Ovary (tissue), 9 donors: ENCODE results near the gene MELK. TPM values are rescaled to one million over a fixed set of nuclear protein-coding genes. Genes with fewer than 3 reads are reported as not detected.

Source experiments
- DNase-seq, 5 donors: peaks; one replicate each; pipeline ENCODE4 v3.0.0-alpha.2; 2019 to 2020
- H3K27ac ChIP-seq, 2 donors: fragments of 200-600 bp; one replicate each; pipeline versions ENCODE4 v1.5.1 to v1.8.0; 2019 to 2022
- H3K27me3 ChIP-seq: fragments of 200-600 bp; one replicate; pipeline ENCODE4 v1.8.0; 2022
- H3K36me3 ChIP-seq: fragments of 200-600 bp; sonication (generic); one replicate; pipeline ENCODE4 v1.5.1; 2019
- H3K4me1 ChIP-seq: one replicate; pipeline ENCODE4 v1.8.1; 2013; ENCODE audit warnings: mild to moderate bottlenecking, moderate library complexity; ENCODE audit not compliant: insufficient read depth
- H3K4me3 ChIP-seq: fragments of 200-600 bp; sonication (generic); one replicate; pipeline ENCODE4 v1.5.1; 2017
- H3K9me3 ChIP-seq, 2 donors: fragments of 200-600 bp in 1 of 2; sonication (generic) in 1 of 2; one replicate each; pipeline versions ENCODE4 v1.5.1 to v1.8.1; 2013 to 2019; ENCODE audit warnings: mild to moderate bottlenecking in 1 of 2, moderate library complexity in 1 of 2
- EP300 ChIP-seq: sonication (generic); formaldehyde crosslinking; IDR thresholded peaks from one replicate; pipeline ENCODE4 v1.6.1; 2017; ENCODE audit warnings: antibody characterized with exemption
- POLR2A ChIP-seq: fragments of 450-650 bp; IDR thresholded peaks from one replicate; pipeline ENCODE4 v1.6.1; 2017; ENCODE audit warnings: antibody characterized with exemption, mild to moderate bottlenecking, moderate library complexity
- WGBS, 3 donors: extraction: QIAGEN DNeasy Blood & Tissue Kit in 1 of 3; methylation state at CpG; one replicate each; pipeline versions ENCODE4 v1.1.5 to v1.1.7; 2013 to 2017; 5-methylcytosine and 5-hydroxymethylcytosine counted together
- intact Hi-C, 4 donors: fragments of 100-400 bp; cut with DNase I; formaldehyde crosslinking; loops; one replicate each; pipeline versions ENCODE4 v1.11.0 to v1.15.1; 2022 to 2023
- polyA plus RNA-seq, 2 donors: library from polyadenylated mRNA; stranded (reverse); fragments of 200-250 nt in 1 of 2; fragments of 350-450 nt in 1 of 2; fragmentation: Illumina TruSeq in 1 of 2; extraction: RNeasy Lipid Tissue Mini Kit (QIAGEN cat#74804) in 1 of 2; gene quantifications; one replicate each; pipeline ENCODE4 v1.2.3, GENCODE V29; 2013 to 2014
- total RNA-seq, 7 donors: library from RNA; depleted of rRNA in 2 of 7; stranded (reverse); fragments of >200 nt in 2 of 7; fragmentation: NEBNext Ultra II Directional in 3 of 7; extraction: Animal tissue kit (Norgen Biotek cat#: 25700) in 3 of 7; gene quantifications; one replicate each; pipeline versions ENCODE4 v1.1.0 to v1.2.4, GENCODE V29; 2016 to 2023
- TF ChIP-seq, protein P1 (sequence below), 3 donors: fragments of 450-650 bp in 2 of 3; fragments of 200-600 bp in 1 of 3; IDR thresholded peaks; one replicate each; pipeline versions ENCODE4 v1.5.1 to v1.8.0; 2016 to 2022; ENCODE audit warnings: antibody characterized with exemption in 3 of 3, mild to moderate bottlenecking in 1 of 3
- donor health status: DM: no; HTN: no; CAD: no; lungs with moderate emphysema.
- donor health status: DM: no; HTN: no; CAD: no.
- donor health status: Bipolar disorder and iron deficiency.
- donor health status: DM: yes; HTN: yes; CAD: no.
- donor health status: DM: no; HTN: no; CAD: no.
- donor health status: DM: yes; HTN: yes; CAD: no.

MELK gene
- total and polyA plus RNA-seq, 9 donors: 0.25 to 1.3 (median 0.69) TPM; not detected in 2

DNA sequence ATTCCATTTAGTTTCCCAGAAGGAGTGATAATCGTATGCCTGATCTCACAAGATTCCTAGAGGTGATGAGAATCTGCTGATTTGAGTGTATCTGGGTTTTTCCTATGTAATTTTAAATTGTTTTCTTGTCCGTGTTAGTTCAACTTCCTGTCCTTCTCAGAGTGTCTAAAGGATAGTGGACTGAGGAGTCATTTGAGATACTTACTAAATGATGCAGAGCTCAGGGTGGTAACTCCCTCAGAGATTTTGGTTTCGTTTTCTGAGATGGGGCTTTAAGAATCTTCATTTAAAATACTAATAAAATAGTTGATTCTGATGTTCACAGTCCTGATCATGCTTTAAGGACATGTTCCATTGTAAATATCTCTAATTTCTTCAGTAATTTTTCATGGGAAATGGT lies 30.3 kb downstream of the MELK start:
- TF ChIP-seq EP300: no peak
- TF ChIP-seq, protein P1, sequence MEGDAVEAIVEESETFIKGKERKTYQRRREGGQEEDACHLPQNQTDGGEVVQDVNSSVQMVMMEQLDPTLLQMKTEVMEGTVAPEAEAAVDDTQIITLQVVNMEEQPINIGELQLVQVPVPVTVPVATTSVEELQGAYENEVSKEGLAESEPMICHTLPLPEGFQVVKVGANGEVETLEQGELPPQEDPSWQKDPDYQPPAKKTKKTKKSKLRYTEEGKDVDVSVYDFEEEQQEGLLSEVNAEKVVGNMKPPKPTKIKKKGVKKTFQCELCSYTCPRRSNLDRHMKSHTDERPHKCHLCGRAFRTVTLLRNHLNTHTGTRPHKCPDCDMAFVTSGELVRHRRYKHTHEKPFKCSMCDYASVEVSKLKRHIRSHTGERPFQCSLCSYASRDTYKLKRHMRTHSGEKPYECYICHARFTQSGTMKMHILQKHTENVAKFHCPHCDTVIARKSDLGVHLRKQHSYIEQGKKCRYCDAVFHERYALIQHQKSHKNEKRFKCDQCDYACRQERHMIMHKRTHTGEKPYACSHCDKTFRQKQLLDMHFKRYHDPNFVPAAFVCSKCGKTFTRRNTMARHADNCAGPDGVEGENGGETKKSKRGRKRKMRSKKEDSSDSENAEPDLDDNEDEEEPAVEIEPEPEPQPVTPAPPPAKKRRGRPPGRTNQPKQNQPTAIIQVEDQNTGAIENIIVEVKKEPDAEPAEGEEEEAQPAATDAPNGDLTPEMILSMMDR (IDR thresholded peaks at IDR 0.05): no peak
- TF ChIP-seq POLR2A: no peak
- Histone ChIP-seq H3K4me1 (no peaks in the 10 kb centered on the region), H3K27me3 (no peaks in the 10 kb centered on the region), H3K36me3 (no peaks in the 10 kb centered on the region), H3K9me3 (no peaks in the 10 kb centered on the region), H3K4me3 (no peak overlapping the region), H3K27ac (no peak overlapping the region)
- WGBS, 3 donors: 46 to 48% (median 48%) methylated on average over 3 of the region's 3 CpGs
- no peak for DNase-seq
- intact Hi-C loops: no loop called here

DNA sequence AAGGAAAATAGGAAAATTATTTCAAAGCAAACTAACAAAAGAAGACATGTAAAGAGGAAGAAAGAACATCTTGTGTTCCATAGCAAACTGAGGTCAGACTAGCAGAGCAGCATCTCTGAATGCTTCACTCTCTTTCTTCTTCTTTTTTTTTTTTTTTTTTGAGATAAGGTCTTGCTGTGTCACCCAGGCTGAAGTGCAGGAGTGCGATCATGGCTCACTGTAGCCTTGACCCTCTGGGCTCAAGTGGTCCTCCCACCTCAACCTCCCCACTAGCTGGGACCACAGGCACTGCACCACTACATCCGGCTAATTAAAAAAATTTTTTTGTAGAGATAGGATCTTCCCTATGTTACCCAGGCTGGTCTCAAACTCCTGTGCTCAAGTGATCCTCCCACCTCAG lies 36.6 kb downstream of the MELK start:
- no peaks in the 10 kb centered on the region for H3K36me3 ChIP-seq
- intact Hi-C loops: no loop called here
- no peaks in the 10 kb centered on the region for H3K4me1 ChIP-seq
- TF ChIP-seq, protein P1 (IDR thresholded peaks at IDR 0.05): no peak
- TF ChIP-seq EP300 (no peak), POLR2A (no peak)
- H3K9me3 ChIP-seq: no peaks in the 10 kb centered on the region
- 28 to 57% (median 37%) methylated on average over 2 of the region's 2 CpGs for WGBS, 3 donors
- no peak overlapping the region for H3K27ac ChIP-seq
- H3K4me3 ChIP-seq: no peak overlapping the region
- no peak for DNase-seq
- no peaks in the 10 kb centered on the region for H3K27me3 ChIP-seq

DNA sequence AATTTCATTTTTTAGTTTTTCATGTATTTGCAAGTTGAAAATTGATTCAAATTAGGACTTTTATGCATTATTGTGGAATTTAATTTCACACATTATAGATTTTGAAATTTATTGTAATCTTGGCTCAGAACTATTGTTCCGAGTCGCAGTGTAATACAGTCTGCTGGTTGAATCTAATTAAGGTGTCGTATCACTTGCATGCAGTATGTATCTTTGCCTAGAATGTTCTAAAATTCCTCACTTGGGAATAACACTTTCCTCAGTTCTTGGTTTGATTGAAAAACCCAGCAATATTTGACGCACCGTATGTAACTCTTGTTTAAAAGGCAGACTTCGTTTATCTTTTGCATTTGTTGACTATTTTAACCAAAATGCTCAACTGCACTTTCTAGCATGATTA lies 49.4 kb downstream of the MELK start:
- Histone ChIP-seq H3K4me1 (peaks cover 3% of the 10 kb centered on the region), H3K36me3 (no peaks in the 10 kb centered on the region), H3K4me3 (no peak overlapping the region), H3K27ac (no peak overlapping the region), H3K27me3 (no peaks in the 10 kb centered on the region), H3K9me3 (no peaks in the 10 kb centered on the region)
- no peak for DNase-seq
- intact Hi-C loops: no loop called here
- no peak for TF ChIP-seq EP300
- TF ChIP-seq, protein P1 (IDR thresholded peaks at IDR 0.05): no peak
- TF ChIP-seq POLR2A: no peak
- WGBS, 3 donors: 93 to 95% (median 94%) methylated on average over 6 of the region's 6 CpGs

DNA sequence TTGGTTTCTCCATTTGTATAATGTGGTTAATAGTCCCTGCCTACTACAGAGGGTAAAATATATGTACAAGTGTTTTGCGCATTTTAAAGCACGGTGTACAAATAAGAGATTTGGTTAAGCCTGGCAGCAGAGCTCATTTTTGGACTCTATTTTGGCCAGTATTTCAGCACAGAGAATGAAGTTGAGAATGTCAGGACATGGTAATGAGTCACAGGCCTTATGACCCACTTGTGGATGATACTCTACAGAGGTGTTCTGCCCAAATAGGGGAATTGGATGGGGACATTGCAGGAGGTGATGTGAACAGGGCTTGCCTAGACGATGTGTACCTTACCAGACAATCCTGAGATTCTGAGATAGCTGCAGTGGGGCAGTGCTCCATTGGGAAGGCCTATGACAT lies 50.6 kb downstream of the MELK start:
- no peaks in the 10 kb centered on the region for H3K9me3 ChIP-seq
- intact Hi-C loops: no loop called here
- DNase-seq: no peak
- H3K27ac ChIP-seq: peak overlapping the region in 1 of 2 donors; percentile 0
- peaks cover 3% of the 10 kb centered on the region for H3K4me1 ChIP-seq
- H3K4me3 ChIP-seq: no peak overlapping the region
- WGBS, 3 donors: 90 to 93% (median 91%) methylated on average over 3 of the region's 3 CpGs
- no peaks in the 10 kb centered on the region for H3K27me3 ChIP-seq
- TF ChIP-seq, protein P1 (IDR thresholded peaks at IDR 0.05): no peak
- no peak for TF ChIP-seq EP300
- no peak for TF ChIP-seq POLR2A
- no peaks in the 10 kb centered on the region for H3K36me3 ChIP-seq
